Stomach (tissue), 9 donors: ENCODE data around the gene MEGF10. TPM values are rescaled to one million over a fixed set of nuclear protein-coding genes. Genes with fewer than 3 reads are reported as not detected.

Source experiments
- DNase-seq, 2 donors: peaks; one replicate each; pipeline versions ENCODE4 v3.0.0 to v3.0.0-alpha.2; 2013 to 2019
- H3K27ac ChIP-seq, 5 donors: fragments of 200-600 bp in 4 of 5; sonication (generic) in 4 of 5; one replicate each; pipeline ENCODE4 v1.5.1; 2013 to 2019; ENCODE audit warnings: mild to moderate bottlenecking in 1 of 5, moderate library complexity in 1 of 5
- H3K27me3 ChIP-seq, 3 donors: fragments of 200-600 bp; sonication (generic); one replicate each; pipeline ENCODE4 v1.5.1; 2017 to 2019; ENCODE audit warnings: mixed run types in 1 of 3
- H3K36me3 ChIP-seq, 4 donors: fragments of 200-600 bp; sonication (generic); 1 replicate in 3 of 4; 2 replicates in 1 of 4; pipeline ENCODE4 v1.5.1; 2016 to 2019
- H3K4me1 ChIP-seq, 4 donors: fragments of 200-600 bp; sonication (generic); one replicate each; pipeline ENCODE4 v1.5.1; 2016 to 2019
- H3K4me3 ChIP-seq, 4 donors: fragments of 200-600 bp; sonication (generic) in 3 of 4; one replicate each; pipeline ENCODE4 v1.5.1; 2016 to 2019; ENCODE audit warnings: mild to moderate bottlenecking in 1 of 4
- H3K9me3 ChIP-seq, 4 donors: fragments of 200-600 bp; sonication (generic); one replicate each; pipeline ENCODE4 v1.5.1; 2016 to 2019
- EP300 ChIP-seq: sonication (generic); formaldehyde crosslinking; IDR thresholded peaks from one replicate; pipeline ENCODE4 v1.6.1; 2017; ENCODE audit warnings: antibody characterized with exemption
- POLR2A ChIP-seq, 4 donors: fragments of 450-650 bp; IDR thresholded peaks; one replicate each; pipeline ENCODE4 v1.6.1; 2016; ENCODE audit warnings: antibody characterized with exemption in 4 of 4, control low read depth in 2 of 4, mild to moderate bottlenecking in 1 of 4, moderate library complexity in 1 of 4
- POLR2AphosphoS5 ChIP-seq, 3 donors: sonication (generic); formaldehyde crosslinking; IDR thresholded peaks; one replicate each; pipeline ENCODE4 v1.6.1; 2016; ENCODE audit warnings: antibody characterized with exemption in 3 of 3
- WGBS, 5 donors: extraction: QIAGEN DNeasy Blood & Tissue Kit in 3 of 5; methylation state at CpG; one replicate each; pipeline versions ENCODE4 v1.1.5 to v1.1.7; 2013 to 2018; 5-methylcytosine and 5-hydroxymethylcytosine counted together
- intact Hi-C: fragments of 100-400 bp; cut with DNase I; formaldehyde crosslinking; loops from one replicate; pipeline ENCODE4 v1.15.1; 2023; ENCODE audit warnings: low total_unique reads
- polyA plus RNA-seq, 3 donors: library from polyadenylated mRNA; stranded (reverse); fragments of 200-250 nt; gene quantifications; one replicate each; pipeline ENCODE4 v1.2.3, GENCODE V29; 2013
- total RNA-seq, 5 donors: library from RNA; depleted of rRNA; stranded (reverse); fragments of >200 nt; gene quantifications; one replicate each; pipeline versions ENCODE4 v1.1.0 to v1.2.3, GENCODE V29; 2014 to 2016
- TF ChIP-seq, protein P1 (sequence below), 7 experiments: fragments of 450-650 bp in 4 of 7; fragments of 200-600 bp in 3 of 7; sonication (generic) in 3 of 7; IDR thresholded peaks; one replicate each; pipeline ENCODE4 v1.5.1; 2016 to 2019; ENCODE audit warnings: antibody characterized with exemption in 7 of 7, control low read depth in 2 of 7, mild to moderate bottlenecking in 1 of 7
- donor health status: healthy with polysubstance abuse.
- donor health status: Bipolar disorder and iron deficiency.
- donor health status: healthy.

Gene MEGF10
- total and polyA plus RNA-seq, 8 donors = under 0.01 to 2.0 (median 0.05) TPM; not detected in 5

DNA sequence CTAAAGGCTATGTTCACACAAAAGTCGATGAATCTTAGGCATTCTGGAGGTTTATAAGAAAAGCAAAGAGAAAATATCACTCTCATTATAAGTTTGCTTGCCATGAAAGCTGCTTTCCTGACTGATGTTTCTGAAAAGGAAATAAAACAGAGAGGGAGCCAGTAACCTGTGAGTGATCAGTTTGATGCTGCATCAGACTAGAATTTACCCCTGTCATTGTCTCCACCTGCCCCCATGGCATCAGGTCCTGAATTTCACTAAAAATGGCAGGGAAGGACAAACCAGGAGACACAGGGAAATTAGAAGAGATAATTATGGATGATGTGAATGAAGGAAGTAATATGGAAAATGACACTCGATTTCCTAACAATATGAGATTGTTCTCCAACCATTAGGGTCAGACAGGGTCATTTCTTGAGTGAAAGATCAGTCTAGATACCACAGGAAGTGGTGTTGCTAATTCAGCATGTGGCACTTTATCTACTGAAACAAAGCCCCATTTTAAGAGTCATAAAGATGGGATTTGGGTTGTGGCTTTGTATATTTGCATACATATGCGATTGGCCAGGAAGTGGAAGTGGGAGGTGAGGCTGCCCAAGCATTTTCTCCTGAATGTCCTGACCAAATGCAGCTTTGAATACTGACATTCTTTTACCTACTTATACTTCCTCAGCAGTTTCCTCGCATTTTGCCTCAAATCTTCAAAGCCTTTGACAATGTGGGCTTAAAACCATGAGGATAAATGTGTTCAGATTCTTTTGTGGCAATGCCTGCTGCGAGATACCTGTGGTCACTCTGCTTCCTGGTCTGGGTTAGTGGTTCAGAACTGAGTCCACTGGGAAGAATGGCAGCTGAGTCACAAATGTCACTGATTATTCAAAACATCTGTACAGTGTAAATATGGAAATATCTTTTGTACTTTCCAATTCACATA is 29.7 kb downstream of the MEGF10 start:
- intact Hi-C loops = no loop called here
- Histone ChIP-seq H3K4me3 (no peak overlapping the region), H3K36me3 (no peaks in the 10 kb centered on the region), H3K27ac (no peak overlapping the region), H3K4me1 (no peaks in the 10 kb centered on the region), H3K9me3 (no peaks in the 10 kb centered on the region), H3K27me3 (no peaks in the 10 kb centered on the region)
- DNase-seq = no peak
- TF ChIP-seq, protein P1, sequence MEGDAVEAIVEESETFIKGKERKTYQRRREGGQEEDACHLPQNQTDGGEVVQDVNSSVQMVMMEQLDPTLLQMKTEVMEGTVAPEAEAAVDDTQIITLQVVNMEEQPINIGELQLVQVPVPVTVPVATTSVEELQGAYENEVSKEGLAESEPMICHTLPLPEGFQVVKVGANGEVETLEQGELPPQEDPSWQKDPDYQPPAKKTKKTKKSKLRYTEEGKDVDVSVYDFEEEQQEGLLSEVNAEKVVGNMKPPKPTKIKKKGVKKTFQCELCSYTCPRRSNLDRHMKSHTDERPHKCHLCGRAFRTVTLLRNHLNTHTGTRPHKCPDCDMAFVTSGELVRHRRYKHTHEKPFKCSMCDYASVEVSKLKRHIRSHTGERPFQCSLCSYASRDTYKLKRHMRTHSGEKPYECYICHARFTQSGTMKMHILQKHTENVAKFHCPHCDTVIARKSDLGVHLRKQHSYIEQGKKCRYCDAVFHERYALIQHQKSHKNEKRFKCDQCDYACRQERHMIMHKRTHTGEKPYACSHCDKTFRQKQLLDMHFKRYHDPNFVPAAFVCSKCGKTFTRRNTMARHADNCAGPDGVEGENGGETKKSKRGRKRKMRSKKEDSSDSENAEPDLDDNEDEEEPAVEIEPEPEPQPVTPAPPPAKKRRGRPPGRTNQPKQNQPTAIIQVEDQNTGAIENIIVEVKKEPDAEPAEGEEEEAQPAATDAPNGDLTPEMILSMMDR (IDR thresholded peaks at IDR 0.05) = no peak
- TF ChIP-seq POLR2A (IDR thresholded peaks at IDR 0.05) = no peak
- no peak for TF ChIP-seq POLR2AphosphoS5 (IDR thresholded peaks at IDR 0.05)
- TF ChIP-seq EP300 = no peak
- 28 to 58% (median 51%) methylated on average over 5 of the region's 5 CpGs for WGBS, 5 donors

DNA sequence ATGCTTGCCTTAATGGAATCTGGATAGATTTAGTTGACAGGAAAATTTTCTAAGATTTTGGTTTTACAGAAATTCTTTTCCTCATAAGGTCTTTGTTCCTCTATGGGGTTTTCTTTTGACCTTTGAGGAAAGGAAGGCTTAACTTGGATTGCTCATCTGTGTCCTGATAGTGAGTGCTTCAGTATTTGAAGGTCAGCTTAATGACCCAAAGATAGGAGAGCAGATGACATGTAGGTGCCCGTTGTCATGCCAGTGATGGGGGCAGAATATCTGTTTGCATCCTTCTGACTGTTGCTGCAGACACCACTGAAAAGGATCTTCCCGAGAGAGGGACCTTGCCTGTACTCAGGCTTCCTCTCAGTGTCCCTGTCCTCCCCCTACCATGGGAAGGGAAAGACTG is 30.9 kb downstream of the MEGF10 start:
- TF ChIP-seq, protein P1 (IDR thresholded peaks at IDR 0.05) = no peak
- no peak for TF ChIP-seq EP300
- TF ChIP-seq POLR2A (IDR thresholded peaks at IDR 0.05) = no peak
- TF ChIP-seq POLR2AphosphoS5 (IDR thresholded peaks at IDR 0.05) = no peak
- DNase-seq = no peak
- Histone ChIP-seq H3K4me1 (no peaks in the 10 kb centered on the region), H3K9me3 (no peaks in the 10 kb centered on the region), H3K4me3 (no peak overlapping the region), H3K36me3 (no peaks in the 10 kb centered on the region), H3K27ac (no peak overlapping the region), H3K27me3 (no peaks in the 10 kb centered on the region)
- intact Hi-C loops = no loop called here
- WGBS, 5 donors = 80 to 98% (median 86%) methylated on average over 2 of the region's 2 CpGs

DNA sequence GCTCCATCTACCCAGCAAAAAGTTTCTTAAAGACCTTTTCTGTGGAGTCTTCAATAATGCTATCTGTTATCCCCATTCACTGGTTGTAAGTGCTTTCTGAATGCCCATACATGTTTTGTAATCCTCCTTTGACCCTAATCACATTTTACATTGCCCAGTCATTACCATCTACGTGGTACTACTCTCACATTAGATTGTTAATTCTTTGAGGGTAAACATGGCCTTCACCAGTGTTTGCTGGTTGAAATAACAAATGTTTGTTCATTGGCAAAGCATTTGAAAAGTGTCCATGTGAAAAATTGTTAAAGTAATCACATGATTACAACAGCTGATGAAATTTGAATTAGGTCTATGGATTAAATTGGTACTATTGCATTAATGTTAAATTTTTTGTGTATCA is 31.8 kb downstream of the MEGF10 start:
- intact Hi-C loops = no loop called here

DNA sequence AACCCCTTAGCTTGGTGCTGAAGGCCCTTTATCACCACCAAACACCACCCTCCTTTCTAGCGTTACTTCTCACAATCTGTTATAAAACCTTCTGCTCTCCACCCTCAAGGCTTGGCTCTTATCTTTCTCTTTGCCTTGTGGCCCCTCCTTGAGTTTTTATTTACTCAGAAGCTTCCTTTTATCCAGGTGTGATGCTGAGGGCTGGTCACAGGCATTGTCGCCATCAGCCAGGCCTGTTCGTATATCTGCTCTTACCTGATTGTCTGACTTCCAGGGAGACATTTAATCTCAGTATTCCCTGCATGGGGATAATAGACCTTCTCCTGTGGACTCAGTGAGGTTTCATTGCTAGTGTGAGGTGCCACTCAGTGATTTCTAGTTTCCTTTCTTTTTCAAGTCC is 34.2 kb downstream of the MEGF10 start:
- H3K9me3 ChIP-seq = no peaks in the 10 kb centered on the region
- DNase-seq = no peak
- peaks cover 0 to under 1% (median 0%) of the 10 kb centered on the region in 3 donors for H3K27me3 ChIP-seq
- 84 to 96% (median 87%) methylated on average over 3 of the region's 3 CpGs for WGBS, 5 donors
- H3K36me3 ChIP-seq = no peaks in the 10 kb centered on the region
- no peak overlapping the region for H3K27ac ChIP-seq
- TF ChIP-seq EP300 = no peak
- TF ChIP-seq, protein P1 (IDR thresholded peaks at IDR 0.05) = no peak
- no peak for TF ChIP-seq POLR2A (IDR thresholded peaks at IDR 0.05)
- TF ChIP-seq POLR2AphosphoS5 (IDR thresholded peaks at IDR 0.05) = no peak
- no peak overlapping the region for H3K4me3 ChIP-seq
- intact Hi-C loops = no loop called here
- no peaks in the 10 kb centered on the region for H3K4me1 ChIP-seq

More for the DNA sequence above, 31.8 kb downstream of the MEGF10 start:
- no peaks in the 10 kb centered on the region for H3K9me3 ChIP-seq
- TF ChIP-seq EP300 (no peak), POLR2AphosphoS5 (IDR thresholded peaks at IDR 0.05) (no peak), POLR2A (IDR thresholded peaks at IDR 0.05) (no peak)
- TF ChIP-seq, protein P1 (IDR thresholded peaks at IDR 0.05) = no peak
- H3K27ac ChIP-seq = no peak overlapping the region
- no peaks in the 10 kb centered on the region for H3K4me1 ChIP-seq
- H3K4me3 ChIP-seq = no peak overlapping the region
- H3K36me3 ChIP-seq = no peaks in the 10 kb centered on the region
- H3K27me3 ChIP-seq = no peaks in the 10 kb centered on the region
- WGBS, 5 donors = 15 to 40% (median 24%) methylated on average over 1 of the region's 1 CpG
- no peak for DNase-seq
